Activated naive CD8-positive, alpha-beta T cell treated with anti-CD3 and anti-CD28 coated beads for 36 hours (primary cell): Measurements from ENCODE around the gene ST8SIA5. TPM values are rescaled to one million over a fixed set of nuclear protein-coding genes. Genes with fewer than 3 reads are reported as not detected.

Experiments
- DNase-seq: peaks from one replicate; pipeline ENCODE4 v3.0.0; 2021
- H3K27ac Mint-ChIP-seq: one replicate; pipeline ENCODE4 v1.8.0; 2022; ENCODE audit warnings: mild to moderate bottlenecking, moderate library complexity, mixed read lengths
- H3K27me3 Mint-ChIP-seq: one replicate; pipeline ENCODE4 v1.8.0; 2022; ENCODE audit warnings: mild to moderate bottlenecking, mixed read lengths
- H3K36me3 Mint-ChIP-seq: one replicate; pipeline ENCODE4 v1.8.0; 2021; ENCODE audit warnings: mild to moderate bottlenecking, mixed read lengths
- H3K4me1 Mint-ChIP-seq: one replicate; pipeline ENCODE4 v1.8.0; 2021; ENCODE audit warnings: mixed read lengths
- H3K4me3 Mint-ChIP-seq: one replicate; pipeline ENCODE4 v1.8.0; 2022; ENCODE audit warnings: mild to moderate bottlenecking, moderate library complexity, mixed read lengths
- H3K9me3 Mint-ChIP-seq: one replicate; pipeline ENCODE4 v1.8.0; 2022; ENCODE audit warnings: mixed read lengths
- total RNA-seq, 2 experiments: library from RNA; stranded (reverse); gene quantifications; one replicate each; pipeline ENCODE4 v1.2.3, GENCODE V29; 2021

Gene ST8SIA5
- total RNA-seq, 2 experiments from 2014 or later: not detected

- Mint-ChIP-seq H3K9me3 (peaks cover 7% of the 10 kb centered on the region), H3K27me3 (peaks cover 11% of the 10 kb centered on the region), H3K4me1 (no peaks in the 10 kb centered on the region), H3K4me3 (no peak overlapping the region), H3K27ac (no peak overlapping the region), H3K36me3 (no peaks in the 10 kb centered on the region)
- DNase-seq: no peak
These were observed 28.5 kb downstream of the ST8SIA5 start for GRCh38 chr18:46728219-46728930.

GRCh38 chr18:46727177-46727576 is 29.7 kb downstream of the ST8SIA5 start:
- Mint-ChIP-seq H3K9me3 (peaks cover 7% of the 10 kb centered on the region), H3K27me3 (peaks cover 11% of the 10 kb centered on the region)
- no peak for DNase-seq

GRCh38 chr18:46725310-46725709 is 31.5 kb downstream of the ST8SIA5 start:
- no peak overlapping the region for H3K4me3 Mint-ChIP-seq
- no peak overlapping the region for H3K27ac Mint-ChIP-seq

More at GRCh38 chr18:46727177-46727576, 29.7 kb downstream of the ST8SIA5 start:
- Mint-ChIP-seq H3K36me3 (no peaks in the 10 kb centered on the region), H3K4me3 (no peak overlapping the region), H3K4me1 (no peaks in the 10 kb centered on the region), H3K27ac (no peak overlapping the region)

GRCh38 chr18:46723856-46724415 is 32.9 kb downstream of the ST8SIA5 start:
- no peaks in the 10 kb centered on the region for H3K9me3 Mint-ChIP-seq
- H3K27me3 Mint-ChIP-seq: peaks cover 13% of the 10 kb centered on the region
- no peaks in the 10 kb centered on the region for H3K36me3 Mint-ChIP-seq
- H3K4me1 Mint-ChIP-seq: no peaks in the 10 kb centered on the region
- no peak for DNase-seq
- no peak overlapping the region for H3K27ac Mint-ChIP-seq
- no peak overlapping the region for H3K4me3 Mint-ChIP-seq

More at GRCh38 chr18:46725310-46725709, 31.5 kb downstream of the ST8SIA5 start:
- no peak for DNase-seq
- H3K4me1 Mint-ChIP-seq: no peaks in the 10 kb centered on the region
- peaks cover 11% of the 10 kb centered on the region for H3K27me3 Mint-ChIP-seq
- H3K9me3 Mint-ChIP-seq: peaks cover 3% of the 10 kb centered on the region
- H3K36me3 Mint-ChIP-seq: no peaks in the 10 kb centered on the region

- DNase-seq: no peak
- no peaks in the 10 kb centered on the region for H3K4me1 Mint-ChIP-seq
- H3K36me3 Mint-ChIP-seq: no peaks in the 10 kb centered on the region
- no peak overlapping the region for H3K4me3 Mint-ChIP-seq
- H3K27ac Mint-ChIP-seq: no peak overlapping the region
- H3K27me3 Mint-ChIP-seq: peaks cover 20% of the 10 kb centered on the region
- no peaks in the 10 kb centered on the region for H3K9me3 Mint-ChIP-seq
These were observed 34.8 kb downstream of the ST8SIA5 start for GRCh38 chr18:46722051-46722450.

- H3K4me3 Mint-ChIP-seq: no peak overlapping the region
- H3K4me1 Mint-ChIP-seq: no peaks in the 10 kb centered on the region
- H3K36me3 Mint-ChIP-seq: no peaks in the 10 kb centered on the region
- no peak for DNase-seq
- H3K27me3 Mint-ChIP-seq: peaks cover 24% of the 10 kb centered on the region
- no peak overlapping the region for H3K27ac Mint-ChIP-seq
- H3K9me3 Mint-ChIP-seq: no peaks in the 10 kb centered on the region
These were observed 35.5 kb downstream of the ST8SIA5 start for GRCh38 chr18:46721331-46721730.

- H3K9me3 Mint-ChIP-seq: no peaks in the 10 kb centered on the region
- H3K36me3 Mint-ChIP-seq: no peaks in the 10 kb centered on the region
- peaks cover 24% of the 10 kb centered on the region for H3K27me3 Mint-ChIP-seq
- H3K4me1 Mint-ChIP-seq: no peaks in the 10 kb centered on the region
- no peak for DNase-seq
- H3K27ac Mint-ChIP-seq: no peak overlapping the region
- no peak overlapping the region for H3K4me3 Mint-ChIP-seq
These were observed 36.3 kb downstream of the ST8SIA5 start for GRCh38 chr18:46720521-46720920.

GRCh38 chr18:46720092-46720491 is 36.8 kb downstream of the ST8SIA5 start:
- Mint-ChIP-seq H3K4me1 (no peaks in the 10 kb centered on the region), H3K27ac (no peak overlapping the region), H3K9me3 (no peaks in the 10 kb centered on the region), H3K4me3 (no peak overlapping the region), H3K36me3 (no peaks in the 10 kb centered on the region), H3K27me3 (peaks cover 24% of the 10 kb centered on the region)
- DNase-seq: no peak

- no peak for DNase-seq
- peaks cover 24% of the 10 kb centered on the region for H3K27me3 Mint-ChIP-seq
- H3K9me3 Mint-ChIP-seq: no peaks in the 10 kb centered on the region
- no peak overlapping the region for H3K27ac Mint-ChIP-seq
- H3K36me3 Mint-ChIP-seq: no peaks in the 10 kb centered on the region
- no peaks in the 10 kb centered on the region for H3K4me1 Mint-ChIP-seq
- no peak overlapping the region for H3K4me3 Mint-ChIP-seq
These were observed 37.5 kb downstream of the ST8SIA5 start for GRCh38 chr18:46719388-46719787.

GRCh38 chr18:46718501-46719341 is 38.1 kb downstream of the ST8SIA5 start:
- no peaks in the 10 kb centered on the region for H3K36me3 Mint-ChIP-seq

GRCh38 chr18:46716827-46717226 is 40.0 kb downstream of the ST8SIA5 start:
- no peaks in the 10 kb centered on the region for H3K4me1 Mint-ChIP-seq
- no peaks in the 10 kb centered on the region for H3K36me3 Mint-ChIP-seq
- no peak for DNase-seq
- no peak overlapping the region for H3K27ac Mint-ChIP-seq
- no peaks in the 10 kb centered on the region for H3K9me3 Mint-ChIP-seq
- H3K4me3 Mint-ChIP-seq: no peak overlapping the region
- H3K27me3 Mint-ChIP-seq: peaks cover 24% of the 10 kb centered on the region

More at GRCh38 chr18:46718501-46719341, 38.1 kb downstream of the ST8SIA5 start:
- H3K27me3 Mint-ChIP-seq: peaks cover 24% of the 10 kb centered on the region
- no peaks in the 10 kb centered on the region for H3K4me1 Mint-ChIP-seq
- no peak for DNase-seq
- no peak overlapping the region for H3K4me3 Mint-ChIP-seq
- no peak overlapping the region for H3K27ac Mint-ChIP-seq
- H3K9me3 Mint-ChIP-seq: no peaks in the 10 kb centered on the region

GRCh38 chr18:46716336-46716735 is 40.5 kb downstream of the ST8SIA5 start:
- H3K27me3 Mint-ChIP-seq: peaks cover 26% of the 10 kb centered on the region
- no peak overlapping the region for H3K4me3 Mint-ChIP-seq
- no peak overlapping the region for H3K27ac Mint-ChIP-seq
- no peak for DNase-seq
- H3K4me1 Mint-ChIP-seq: no peaks in the 10 kb centered on the region
- no peaks in the 10 kb centered on the region for H3K9me3 Mint-ChIP-seq
- H3K36me3 Mint-ChIP-seq: no peaks in the 10 kb centered on the region

GRCh38 chr18:46715062-46715461 is 41.8 kb downstream of the ST8SIA5 start:
- Mint-ChIP-seq H3K4me1 (no peaks in the 10 kb centered on the region), H3K9me3 (no peaks in the 10 kb centered on the region), H3K27ac (no peak overlapping the region), H3K27me3 (peaks cover 29% of the 10 kb centered on the region), H3K4me3 (no peak overlapping the region), H3K36me3 (no peaks in the 10 kb centered on the region)
- DNase-seq: no peak

- Mint-ChIP-seq H3K4me1 (no peaks in the 10 kb centered on the region), H3K9me3 (no peaks in the 10 kb centered on the region), H3K27ac (no peak overlapping the region), H3K27me3 (peaks cover 10% of the 10 kb centered on the region), H3K4me3 (no peak overlapping the region), H3K36me3 (no peaks in the 10 kb centered on the region)
- DNase-seq: no peak
These were observed 44.4 kb downstream of the ST8SIA5 start for GRCh38 chr18:46712406-46712805.

GRCh38 chr18:46711444-46711863 is 45.4 kb downstream of the ST8SIA5 start:
- no peaks in the 10 kb centered on the region for H3K9me3 Mint-ChIP-seq
- no peak overlapping the region for H3K27ac Mint-ChIP-seq
- H3K4me1 Mint-ChIP-seq: no peaks in the 10 kb centered on the region
- peaks cover 5% of the 10 kb centered on the region for H3K27me3 Mint-ChIP-seq
- no peak overlapping the region for H3K4me3 Mint-ChIP-seq
- no peak for DNase-seq
- no peaks in the 10 kb centered on the region for H3K36me3 Mint-ChIP-seq
